NCI-H345 treated with DMSO at 0.1 percent for 48 hours (cell line): ENCODE data around the gene CNTNAP2.
A peak's percentile ranks its signal among the peaks of the same experiment; 100 is the strongest.
"Not testable (repeated sequence)": the region's sequence is repeated elsewhere in the genome, so short reads cannot be mapped to it uniquely, and the experiment has no call there.

Source experiments
- DNase-seq: peaks from one replicate; lab custom pipeline; 2025; ENCODE audit not compliant: unreplicated experiment; lab: John Stamatoyannopoulos, UW

CNTNAP2 gene

GRCh38 chr7:148304456-148304855 is 2187.9 kb downstream of the CNTNAP2 start:
- peak; percentile 49 for DNase-seq

DNA sequence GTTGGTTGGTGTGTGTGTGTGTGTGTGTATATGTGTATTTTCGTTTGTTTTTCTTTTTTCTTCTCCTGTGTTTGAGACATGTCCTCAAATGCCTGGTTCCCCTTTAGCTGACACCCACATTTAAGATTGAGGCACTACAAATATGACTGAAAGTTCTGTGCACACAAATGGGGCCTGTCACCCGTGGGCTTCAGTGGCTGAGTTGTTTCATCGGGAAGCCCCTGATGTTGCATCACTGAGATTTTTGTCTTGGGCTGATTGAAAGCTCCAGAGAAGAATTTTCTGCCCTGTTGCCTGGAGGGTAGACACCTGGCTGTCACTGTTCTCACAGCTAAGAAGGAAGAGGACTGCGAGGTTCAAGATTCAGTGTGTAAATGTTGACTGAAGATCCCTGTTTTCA is 2190.2 kb downstream of the CNTNAP2 start:
- DNase-seq, result no peak

- DNase-seq, result no peak
Measured at GRCh38 chr7:148318102-148318811, 2201.7 kb downstream of the CNTNAP2 start.

GRCh38 chr7:148318838-148319237 is 2202.2 kb downstream of the CNTNAP2 start:
- DNase-seq, result no peak

- no peak for DNase-seq
Measured at GRCh38 chr7:148319316-148319808, 2202.8 kb downstream of the CNTNAP2 start.

DNA sequence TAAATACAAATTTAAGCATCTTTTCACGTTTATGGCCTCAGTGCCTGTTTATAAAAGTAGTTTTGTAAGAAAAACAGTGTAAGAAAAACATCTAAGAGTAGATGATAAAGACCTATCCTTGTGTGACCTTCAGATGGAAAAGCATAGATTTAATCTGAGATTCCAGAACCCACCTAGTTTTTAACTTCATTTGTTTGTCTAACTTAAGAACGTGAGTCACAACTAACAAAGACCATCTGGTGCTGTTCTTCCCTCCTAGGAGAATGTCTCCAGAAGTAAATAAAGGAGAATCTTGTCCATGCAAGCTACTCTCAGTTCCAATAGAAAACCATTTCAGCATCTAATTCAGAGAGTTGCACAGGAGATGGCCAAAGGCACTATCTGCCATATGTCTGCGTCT is 2208.6 kb downstream of the CNTNAP2 start:
- DNase-seq, result no peak

- DNase-seq, result no peak
Measured at GRCh38 chr7:148327379-148327778, 2210.8 kb downstream of the CNTNAP2 start.

DNA sequence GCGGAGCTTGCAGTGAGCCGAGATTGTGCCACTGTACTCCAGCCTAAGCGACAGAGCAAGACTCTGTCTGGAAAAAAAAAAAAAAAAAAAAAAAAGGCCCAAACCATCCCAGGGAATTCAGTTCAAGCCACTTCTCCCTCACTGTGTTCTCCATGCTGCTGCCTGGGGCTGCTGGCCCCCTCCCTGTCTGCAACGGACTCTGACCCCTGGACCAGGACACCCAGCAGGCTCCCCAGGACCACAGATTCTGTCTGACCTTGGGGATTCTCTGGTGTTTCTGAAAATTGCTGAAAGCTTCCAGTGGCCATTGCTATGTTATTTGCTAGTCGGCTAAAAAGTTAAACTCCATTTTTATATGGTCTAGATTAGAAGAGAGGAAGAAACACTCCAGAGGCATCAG is 2212.3 kb downstream of the CNTNAP2 start:
- DNase-seq, result no peak

- DNase-seq, result no peak
Measured at GRCh38 chr7:148330124-148330818, 2213.7 kb downstream of the CNTNAP2 start.

GRCh38 chr7:148330822-148331221 is 2214.2 kb downstream of the CNTNAP2 start:
- no peak for DNase-seq

DNA sequence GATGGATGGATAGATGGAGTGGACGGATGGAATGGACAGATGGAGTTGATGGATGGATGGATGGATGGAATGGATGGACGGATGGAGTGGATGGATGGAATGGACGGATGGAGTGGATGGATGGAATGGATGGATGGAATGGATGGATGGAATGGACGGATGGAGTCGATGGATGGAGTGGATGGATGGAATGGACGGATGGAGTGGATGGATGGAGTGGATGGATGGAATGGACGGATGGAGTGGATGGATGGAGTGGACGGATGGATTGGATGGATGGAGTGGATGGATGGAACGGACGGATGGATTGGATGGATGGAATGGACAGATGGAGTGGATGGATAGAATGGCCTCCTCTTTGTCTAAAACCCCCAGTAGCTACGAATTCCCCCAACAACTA is 2214.9 kb downstream of the CNTNAP2 start:
- DNase-seq, result not testable (repeated sequence)

- DNase-seq, result no peak
Measured at GRCh38 chr7:148332191-148333186, 2215.9 kb downstream of the CNTNAP2 start.

DNA sequence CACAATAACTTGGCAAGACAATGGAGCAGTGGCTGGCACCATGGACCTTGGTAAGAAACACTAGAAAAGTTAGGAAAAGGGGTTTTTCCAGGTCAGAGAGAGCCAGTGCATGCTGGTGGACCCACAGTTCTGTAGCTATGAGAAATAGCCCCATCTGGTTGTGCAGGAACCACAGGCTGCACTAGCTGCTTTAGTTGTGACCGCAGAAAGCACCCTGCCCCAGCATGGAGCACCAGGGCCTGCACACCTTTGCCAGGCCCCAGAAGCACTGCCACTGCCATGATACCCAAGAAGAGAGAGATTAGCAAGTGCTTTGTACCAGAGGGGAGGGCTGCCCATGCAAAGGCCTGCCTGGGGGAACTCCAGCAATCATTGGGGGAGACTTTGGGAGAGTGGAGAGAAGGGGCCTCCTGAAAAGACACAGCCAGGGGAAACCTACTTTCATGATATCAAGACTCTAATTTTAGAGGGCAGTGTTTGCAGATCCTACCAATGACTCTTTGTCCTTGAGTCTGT is 2217.9 kb downstream of the CNTNAP2 start:
- no peak for DNase-seq

DNA sequence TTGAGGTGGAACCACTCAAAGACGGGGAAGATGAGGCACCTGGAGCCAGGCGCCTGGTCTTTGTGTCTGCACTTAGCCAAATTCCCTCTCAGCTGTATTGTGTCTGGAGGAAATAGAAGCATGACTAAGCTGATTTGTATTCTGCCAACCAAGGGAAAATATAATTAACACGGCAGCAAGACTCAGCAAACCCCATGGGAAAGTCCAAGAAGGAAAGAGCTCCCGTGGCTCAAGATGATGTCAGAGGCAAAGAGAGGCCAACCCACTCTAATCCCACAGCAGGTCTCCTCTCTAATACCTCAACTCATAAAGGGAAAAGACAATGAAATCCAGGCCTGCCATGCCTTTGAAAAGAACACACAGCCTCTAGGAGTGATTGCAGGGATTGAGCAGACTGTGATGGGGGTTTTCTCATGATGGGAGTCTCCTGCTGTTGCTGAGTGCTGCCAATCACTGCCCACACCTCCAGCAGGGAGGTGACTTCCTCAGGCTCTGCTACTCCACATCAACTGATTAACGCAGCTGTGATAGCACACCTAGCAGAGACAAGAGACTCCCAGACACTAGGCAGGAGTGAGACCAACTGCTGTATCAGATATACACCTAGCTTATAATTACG is 2218.5 kb downstream of the CNTNAP2 start:
- DNase-seq, result peak; percentile 83

DNA sequence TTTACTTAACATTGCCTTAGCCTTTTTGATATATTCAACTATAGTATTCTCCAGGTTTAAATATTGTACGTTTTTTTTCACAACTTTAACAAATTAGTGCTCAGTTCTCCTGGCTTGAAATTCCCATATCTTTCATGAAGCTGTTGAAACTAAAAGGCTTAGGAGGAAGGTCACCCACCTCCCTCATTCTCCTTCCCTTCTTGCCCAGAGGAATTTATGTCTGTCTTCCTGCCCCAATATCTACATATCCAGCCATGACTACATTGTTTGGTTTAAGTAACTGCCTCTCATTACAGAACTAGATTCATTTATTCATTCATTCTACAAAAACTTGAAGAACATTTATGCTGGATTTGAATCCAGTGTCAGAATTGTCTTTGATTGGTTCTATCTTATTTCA is 2219.2 kb downstream of the CNTNAP2 start:
- no peak for DNase-seq

DNA sequence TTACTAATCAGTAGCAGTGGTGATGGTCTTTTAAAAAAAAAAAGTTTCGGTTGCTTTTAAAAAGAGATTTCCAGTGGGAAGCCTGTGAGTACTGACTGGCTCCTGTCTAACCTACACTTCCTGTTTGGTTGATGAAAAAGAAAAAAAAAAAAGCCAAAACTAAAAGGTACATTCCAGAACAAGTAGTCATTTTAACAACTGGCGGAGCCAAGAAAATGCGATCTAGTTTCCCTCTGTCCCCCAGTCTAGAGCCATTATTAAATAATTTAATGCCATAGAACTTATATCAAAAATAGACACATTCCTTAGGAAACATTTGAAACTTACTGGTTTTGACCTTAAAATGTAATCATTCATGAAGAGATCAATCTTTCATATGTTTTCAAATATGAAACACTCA is 2219.8 kb downstream of the CNTNAP2 start:
- DNase-seq, result no peak

DNA sequence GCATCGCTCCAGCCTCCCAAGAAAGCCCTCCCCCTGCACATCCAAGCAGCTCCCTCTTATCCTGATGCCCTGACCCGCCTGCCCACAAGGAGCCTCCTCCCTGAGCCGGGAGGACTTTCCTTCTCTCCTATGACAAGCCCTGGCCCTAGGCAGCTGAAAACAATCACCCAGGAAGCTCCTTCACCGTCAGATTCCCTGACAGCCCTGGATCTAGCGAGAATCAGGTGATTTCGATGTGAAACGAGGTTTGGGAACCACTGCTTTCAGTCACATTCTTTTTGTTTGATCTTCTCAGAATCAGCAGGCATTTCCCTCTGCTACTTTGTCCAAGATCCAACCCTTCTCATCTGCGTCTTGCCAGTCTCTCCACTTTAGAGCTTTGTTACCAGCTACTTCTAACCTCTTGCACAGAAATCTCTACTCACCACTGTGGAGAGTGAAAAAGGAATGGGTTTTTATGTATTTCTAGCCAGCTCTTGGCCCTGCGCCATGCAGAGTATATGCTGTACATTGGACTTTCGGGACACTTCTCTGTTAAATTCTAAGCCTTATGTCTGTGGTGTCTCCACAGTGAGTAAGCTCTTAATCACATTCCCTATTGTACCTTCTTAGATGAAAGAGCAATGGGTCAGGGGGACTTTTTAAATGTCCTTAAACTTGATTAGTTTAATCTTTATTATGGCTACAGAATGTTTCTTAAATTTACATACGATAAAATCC is 2220.8 kb downstream of the CNTNAP2 start:
- no peak for DNase-seq

DNA sequence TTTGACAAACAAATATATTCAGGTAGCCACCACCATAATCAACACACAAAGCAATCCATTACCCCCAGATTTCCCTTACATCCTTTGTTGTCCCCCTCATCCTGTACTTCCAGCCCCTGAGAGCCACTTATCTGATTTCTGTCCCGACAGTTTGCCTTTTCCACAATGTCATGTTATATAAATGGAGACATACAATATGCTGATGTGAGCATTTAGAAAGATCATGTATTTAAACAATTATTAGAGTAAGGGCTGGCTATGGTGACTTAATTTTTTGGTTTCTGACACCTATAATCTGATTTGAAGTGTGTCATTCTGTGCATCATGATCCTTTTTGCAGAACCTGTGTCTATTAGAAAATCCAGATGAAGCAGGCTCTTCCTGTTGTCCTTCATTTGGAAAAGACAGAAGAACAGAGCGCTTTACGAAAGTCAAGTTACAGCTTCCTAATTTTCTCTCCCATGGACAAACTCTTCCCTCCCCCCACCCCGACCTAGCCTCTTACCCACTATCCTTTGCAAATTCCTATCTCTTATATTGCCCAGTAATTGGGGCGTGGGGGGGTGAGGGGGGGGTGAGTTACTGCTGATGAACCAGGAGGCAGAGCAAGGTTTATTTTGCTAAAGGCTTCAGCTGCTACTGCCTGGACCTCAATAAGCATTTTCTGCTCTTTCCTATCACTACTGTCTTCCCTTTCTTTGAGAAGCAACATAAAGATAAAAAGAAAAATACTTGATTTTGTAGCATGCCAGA is 2221.6 kb downstream of the CNTNAP2 start:
- no peak for DNase-seq
